BLaER1 treated with 17β-estradiol and CSF1 and Interleukin-3, amounts not matched to agents 10 nM and 100 nM (cell line): ENCODE results near the gene IL1RAPL2.
"Not testable (repeated sequence)": the region's sequence is repeated elsewhere in the genome, so short reads cannot be mapped to it uniquely, and the experiment has no call there.

Source experiments
- H3K27ac ChIP-seq, 11 experiments: shearing (Covaris generic); formaldehyde crosslinking; 2 replicates each; pipeline ENCODE4 v1.8.1; 2022
- H3K27me3 ChIP-seq, 11 experiments: shearing (Covaris generic); formaldehyde crosslinking; 2 replicates each; pipeline ENCODE4 v1.8.1; 2022
- H3K36me3 ChIP-seq, 11 experiments: shearing (Covaris generic); formaldehyde crosslinking; 2 replicates each; pipeline ENCODE4 v1.8.1; 2022
- H3K4me1 ChIP-seq, 10 experiments: shearing (Covaris generic); formaldehyde crosslinking; 2 replicates each; pipeline ENCODE4 v1.8.1; 2022
- H3K4me2 ChIP-seq, 11 experiments: shearing (Covaris generic); formaldehyde crosslinking; 2 replicates each; pipeline ENCODE4 v1.8.1; 2022
- H3K4me3 ChIP-seq, 10 experiments: shearing (Covaris generic); formaldehyde crosslinking; 2 replicates each; pipeline ENCODE4 v1.8.1; 2022
- H3K9ac ChIP-seq, 11 experiments: shearing (Covaris generic); formaldehyde crosslinking; 2 replicates each; pipeline ENCODE4 v1.8.1; 2022
- H3K9me3 ChIP-seq, 11 experiments: shearing (Covaris generic); formaldehyde crosslinking; replicated peaks in 1 of 11; 2 replicates each; pipeline ENCODE4 v1.8.1; 2022
- H4K20me1 ChIP-seq, 11 experiments: shearing (Covaris generic); formaldehyde crosslinking; 2 replicates each; pipeline ENCODE4 v1.8.1; 2022
- Cebpa-rat ChIP-seq, 11 experiments: shearing (Covaris generic); IDR thresholded peaks; 2 replicates each; pipeline ENCODE4 v1.8.1; 2022

Gene IL1RAPL2

GRCh38 chrX:105006996-105007395 lies 441.0 kb downstream of the IL1RAPL2 start:
- H3K4me3 ChIP-seq: no peak overlapping the region
- H4K20me1 ChIP-seq: no peaks in the 10 kb centered on the region
- H3K4me1 ChIP-seq: no peaks in the 10 kb centered on the region
- no peaks in the 10 kb centered on the region for H3K9me3 ChIP-seq
- no peak overlapping the region for H3K4me2 ChIP-seq
- no peak overlapping the region for H3K27ac ChIP-seq
- H3K9ac ChIP-seq: no peak overlapping the region
- no peaks in the 10 kb centered on the region for H3K36me3 ChIP-seq
- no peak for TF ChIP-seq Cebpa-rat (IDR thresholded peaks at IDR 0.05)
- H3K27me3 ChIP-seq: no peaks in the 10 kb centered on the region

GRCh38 chrX:105013719-105014118 lies 447.7 kb downstream of the IL1RAPL2 start:
- H3K4me3 ChIP-seq: no peak overlapping the region

GRCh38 chrX:105017641-105018040 lies 451.6 kb downstream of the IL1RAPL2 start:
- Histone ChIP-seq H3K4me2 (no peak overlapping the region), H3K36me3 (no peaks in the 10 kb centered on the region), H3K9me3 (no peaks in the 10 kb centered on the region), H3K27me3 (no peaks in the 10 kb centered on the region), H4K20me1 (no peaks in the 10 kb centered on the region), H3K4me1 (no peaks in the 10 kb centered on the region), H3K27ac (no peak overlapping the region), H3K9ac (no peak overlapping the region), H3K4me3 (no peak overlapping the region)
- TF ChIP-seq Cebpa-rat (IDR thresholded peaks at IDR 0.05): no peak

More at GRCh38 chrX:105013719-105014118, 447.7 kb downstream of the IL1RAPL2 start:
- H3K27ac ChIP-seq: no peak overlapping the region
- H3K9me3 ChIP-seq: no peaks in the 10 kb centered on the region
- H4K20me1 ChIP-seq: no peaks in the 10 kb centered on the region
- H3K4me1 ChIP-seq: no peaks in the 10 kb centered on the region
- H3K4me2 ChIP-seq: no peak overlapping the region
- no peak overlapping the region for H3K9ac ChIP-seq
- H3K27me3 ChIP-seq: no peaks in the 10 kb centered on the region
- no peak for TF ChIP-seq Cebpa-rat (IDR thresholded peaks at IDR 0.05)
- H3K36me3 ChIP-seq: no peaks in the 10 kb centered on the region

GRCh38 chrX:105018865-105019264 lies 452.9 kb downstream of the IL1RAPL2 start:
- H4K20me1 ChIP-seq: no peaks in the 10 kb centered on the region
- no peak overlapping the region for H3K4me2 ChIP-seq
- H3K36me3 ChIP-seq: no peaks in the 10 kb centered on the region
- TF ChIP-seq Cebpa-rat (IDR thresholded peaks at IDR 0.05): no peak
- no peaks in the 10 kb centered on the region for H3K4me1 ChIP-seq
- no peak overlapping the region for H3K27ac ChIP-seq
- H3K9ac ChIP-seq: no peak overlapping the region
- H3K27me3 ChIP-seq: no peaks in the 10 kb centered on the region
- no peaks in the 10 kb centered on the region for H3K9me3 ChIP-seq
- no peak overlapping the region for H3K4me3 ChIP-seq

GRCh38 chrX:105028962-105029361 lies 463.0 kb downstream of the IL1RAPL2 start:
- H3K4me1 ChIP-seq, H3K4me3 ChIP-seq, H3K36me3 ChIP-seq, H4K20me1 ChIP-seq, H3K9me3 ChIP-seq, H3K27ac ChIP-seq, H3K9ac ChIP-seq, H3K4me2 ChIP-seq, H3K27me3 ChIP-seq: not testable (repeated sequence)

- no peak overlapping the region for H3K27ac ChIP-seq
- H3K4me2 ChIP-seq: no peak overlapping the region
- no peaks in the 10 kb centered on the region for H3K4me1 ChIP-seq
- H3K9ac ChIP-seq: no peak overlapping the region
- H3K9me3 ChIP-seq: no peaks in the 10 kb centered on the region; a peak in 1 of 22 replicates
- H3K36me3 ChIP-seq: no peaks in the 10 kb centered on the region
- no peaks in the 10 kb centered on the region for H4K20me1 ChIP-seq
- H3K27me3 ChIP-seq: no peaks in the 10 kb centered on the region
- H3K4me3 ChIP-seq: no peak overlapping the region
- TF ChIP-seq Cebpa-rat (IDR thresholded peaks at IDR 0.05): no peak
These were observed 472.8 kb downstream of the IL1RAPL2 start for GRCh38 chrX:105038672-105039328.

- Histone ChIP-seq H3K36me3 (no peaks in the 10 kb centered on the region), H3K27ac (no peak overlapping the region)
These were observed 484.9 kb downstream of the IL1RAPL2 start for GRCh38 chrX:105050921-105051320.

GRCh38 chrX:105051364-105051763 lies 485.4 kb downstream of the IL1RAPL2 start:
- Histone ChIP-seq H3K4me2 (no peak overlapping the region), H3K36me3 (no peaks in the 10 kb centered on the region), H3K4me1 (0 out of 20 replicates have a peak, but pooled peaks cover 0 to 4% (median 0%) of the 10 kb centered on the region in 10 experiments), H3K27ac (no peak overlapping the region), H4K20me1 (no peaks in the 10 kb centered on the region), H3K4me3 (no peak overlapping the region), H3K9ac (no peak overlapping the region), H3K9me3 (peaks cover 15 to 24% (median 21%) of the 10 kb centered on the region in 11 experiments), H3K27me3 (no peaks in the 10 kb centered on the region)
- TF ChIP-seq Cebpa-rat (IDR thresholded peaks at IDR 0.05): no peak

More at GRCh38 chrX:105050921-105051320, 484.9 kb downstream of the IL1RAPL2 start:
- Histone ChIP-seq H3K4me1 (0 out of 20 replicates have a peak, but pooled peaks cover 0 to 4% (median 0%) of the 10 kb centered on the region in 10 experiments), H4K20me1 (no peaks in the 10 kb centered on the region), H3K9me3 (peaks cover 15 to 24% (median 21%) of the 10 kb centered on the region in 11 experiments), H3K4me2 (no peak overlapping the region), H3K9ac (no peak overlapping the region), H3K4me3 (no peak overlapping the region), H3K27me3 (no peaks in the 10 kb centered on the region)
- TF ChIP-seq Cebpa-rat (IDR thresholded peaks at IDR 0.05): no peak

- Histone ChIP-seq H3K36me3 (no peaks in the 10 kb centered on the region), H3K4me3 (no peak overlapping the region)
- TF ChIP-seq Cebpa-rat (IDR thresholded peaks at IDR 0.05): no peak
These were observed 486.9 kb downstream of the IL1RAPL2 start for GRCh38 chrX:105052926-105053325.

GRCh38 chrX:105063743-105064142 lies 497.7 kb downstream of the IL1RAPL2 start:
- TF ChIP-seq Cebpa-rat (IDR thresholded peaks at IDR 0.05): no peak

More at GRCh38 chrX:105052926-105053325, 486.9 kb downstream of the IL1RAPL2 start:
- Histone ChIP-seq H3K4me2 (no peak overlapping the region), H3K9ac (no peak overlapping the region), H3K9me3 (peaks cover 15 to 24% (median 21%) of the 10 kb centered on the region in 11 experiments), H4K20me1 (no peaks in the 10 kb centered on the region), H3K4me1 (0 out of 20 replicates have a peak, but pooled peaks cover 0 to 2% (median 0%) of the 10 kb centered on the region in 10 experiments), H3K27me3 (no peaks in the 10 kb centered on the region), H3K27ac (no peak overlapping the region)

More at GRCh38 chrX:105063743-105064142, 497.7 kb downstream of the IL1RAPL2 start:
- Histone ChIP-seq H3K4me3 (no peak overlapping the region), H3K27ac (no peak overlapping the region), H3K36me3 (no peaks in the 10 kb centered on the region), H4K20me1 (no peaks in the 10 kb centered on the region), H3K9ac (no peak overlapping the region), H3K4me1 (no peaks in the 10 kb centered on the region), H3K27me3 (no peaks in the 10 kb centered on the region), H3K4me2 (no peak overlapping the region), H3K9me3 (no peaks in the 10 kb centered on the region)
